HG02678 (cell line): ENCODE results near the gene NUP98.
"Not testable (repeated sequence)": the region's sequence is repeated elsewhere in the genome, so short reads cannot be mapped to it uniquely, and the experiment has no call there.

Experiments used
- ATAC-seq: cut with Tn5 transposase; IDR thresholded peaks from one replicate; pipeline ENCODE4 v1.9.1; 2021; ENCODE audit warnings: mild to moderate bottlenecking, moderate library complexity; ENCODE audit not compliant: unreplicated experiment

Gene NUP98

GRCh38 chr11:3827434-3828186 is 30.3 kb upstream of the NUP98 start:
- ATAC-seq: no peak

- ATAC-seq: no peak
Measured at GRCh38 chr11:3826721-3827120, 29.4 kb upstream of the NUP98 start.

- ATAC-seq: no peak
Measured at GRCh38 chr11:3825473-3826154, 28.3 kb upstream of the NUP98 start.

GRCh38 chr11:3824714-3825472 is 27.5 kb upstream of the NUP98 start:
- peak; percentile 83 for ATAC-seq

GRCh38 chr11:3823762-3824506 is 26.6 kb upstream of the NUP98 start:
- ATAC-seq: no peak

GRCh38 chr11:3823303-3823702 is 25.9 kb upstream of the NUP98 start:
- no peak for ATAC-seq

GRCh38 chr11:3822312-3822711 is 25.0 kb upstream of the NUP98 start:
- ATAC-seq: no peak

GRCh38 chr11:3820971-3821370 is 23.6 kb upstream of the NUP98 start:
- ATAC-seq: no peak

- ATAC-seq: no peak
Measured at GRCh38 chr11:3817181-3817800, 19.9 kb upstream of the NUP98 start.

GRCh38 chr11:3816673-3817072 is 19.3 kb upstream of the NUP98 start:
- ATAC-seq: no peak

- ATAC-seq: no peak
Measured at GRCh38 chr11:3815845-3816244, 18.5 kb upstream of the NUP98 start.

- not testable (repeated sequence) for ATAC-seq
Measured at GRCh38 chr11:3814832-3815231, 17.5 kb upstream of the NUP98 start.

GRCh38 chr11:3810951-3811350 is 13.6 kb upstream of the NUP98 start:
- ATAC-seq: no peak

- ATAC-seq: no peak
Measured at GRCh38 chr11:3810446-3810845, 13.1 kb upstream of the NUP98 start.

GRCh38 chr11:3809624-3809928 is 12.2 kb upstream of the NUP98 start:
- no peak for ATAC-seq

- ATAC-seq: peak; percentile 64
Measured at GRCh38 chr11:3808861-3809623, 11.7 kb upstream of the NUP98 start.

- ATAC-seq: peak; percentile 81
Measured at GRCh38 chr11:3807909-3808860, 10.8 kb upstream of the NUP98 start, which contains the start of gene PGAP2. Gene PGAP2, plus strand, starts transcription at chr11:3808560. Its CDS starts 2,700 bp downstream, at chr11:3811260.

GRCh38 chr11:3803726-3804495 is 6.6 kb upstream of the NUP98 start:
- no peak for ATAC-seq
